GM19372 (cell line): ENCODE results near the gene SMCO2.

Experiments used
- ATAC-seq: cut with Tn5 transposase; IDR thresholded peaks from one replicate; pipeline ENCODE4 v1.9.1; 2021; ENCODE audit warnings: mild to moderate bottlenecking, low read depth, moderate library complexity; ENCODE audit not compliant: unreplicated experiment

SMCO2 gene

GRCh38 chr12:27497446-27497845 is 50.9 kb downstream of the SMCO2 start:
- ATAC-seq: no peak

GRCh38 chr12:27498149-27498548 is 51.6 kb downstream of the SMCO2 start:
- ATAC-seq: no peak

GRCh38 chr12:27498761-27499160 is 52.2 kb downstream of the SMCO2 start:
- no peak for ATAC-seq

- ATAC-seq: no peak
These were observed 52.8 kb downstream of the SMCO2 start for GRCh38 chr12:27499377-27499776.

DNA sequence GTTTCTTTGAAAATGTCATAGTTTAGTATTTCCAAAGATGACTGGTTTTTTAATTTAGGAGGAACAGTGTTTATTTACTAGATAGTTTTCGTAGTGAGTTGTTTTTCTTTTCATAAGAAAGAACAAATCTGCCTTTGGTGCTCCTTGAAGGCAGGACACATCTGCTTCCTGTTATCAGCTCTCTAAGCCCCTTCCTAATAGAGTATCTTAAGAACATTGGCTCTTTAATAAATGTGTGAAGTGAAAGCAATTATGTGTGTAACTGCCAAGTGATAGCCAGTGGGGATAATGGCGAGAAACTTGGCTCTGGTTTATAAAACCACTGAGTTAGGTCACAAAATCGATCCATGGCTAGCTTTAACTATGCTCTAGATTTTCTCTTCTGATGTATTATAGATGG is 54.0 kb downstream of the SMCO2 start:
- ATAC-seq: no peak

DNA sequence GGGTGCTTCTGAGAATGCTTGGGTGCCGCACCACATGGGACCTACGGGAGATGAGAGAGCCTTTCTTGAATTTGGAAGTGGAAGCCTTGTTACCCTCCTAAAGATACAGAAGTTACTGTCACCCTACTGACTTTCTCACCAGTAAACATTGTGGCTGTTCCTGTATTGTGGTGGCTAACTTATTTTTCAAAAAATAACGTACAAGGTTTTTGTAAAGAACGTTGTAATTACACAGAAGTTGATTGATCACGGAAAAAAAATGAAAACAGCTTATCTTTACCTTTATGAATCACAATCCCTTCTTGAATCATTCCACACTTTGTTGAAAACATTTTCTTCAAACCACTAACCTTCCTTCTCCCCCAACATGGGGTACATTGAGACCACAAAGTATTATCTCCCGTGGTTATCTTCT is 55.5 kb downstream of the SMCO2 start:
- no peak for ATAC-seq

- no peak for ATAC-seq
These were observed 58.0 kb downstream of the SMCO2 start for GRCh38 chr12:27504507-27504906.

GRCh38 chr12:27505109-27505508 is 58.6 kb downstream of the SMCO2 start:
- no peak for ATAC-seq

- ATAC-seq: no peak
These were observed 59.2 kb downstream of the SMCO2 start for GRCh38 chr12:27505761-27506160.

GRCh38 chr12:27506645-27507189 is 60.2 kb downstream of the SMCO2 start:
- no peak for ATAC-seq

GRCh38 chr12:27508736-27509431 is 62.3 kb downstream of the SMCO2 start:
- no peak for ATAC-seq

GRCh38 chr12:27511031-27511722 is 64.6 kb downstream of the SMCO2 start:
- ATAC-seq: no peak

- ATAC-seq: no peak
These were observed 65.1 kb downstream of the SMCO2 start for GRCh38 chr12:27511723-27512045.

GRCh38 chr12:27513155-27513824 is 66.8 kb downstream of the SMCO2 start:
- ATAC-seq: no peak

DNA sequence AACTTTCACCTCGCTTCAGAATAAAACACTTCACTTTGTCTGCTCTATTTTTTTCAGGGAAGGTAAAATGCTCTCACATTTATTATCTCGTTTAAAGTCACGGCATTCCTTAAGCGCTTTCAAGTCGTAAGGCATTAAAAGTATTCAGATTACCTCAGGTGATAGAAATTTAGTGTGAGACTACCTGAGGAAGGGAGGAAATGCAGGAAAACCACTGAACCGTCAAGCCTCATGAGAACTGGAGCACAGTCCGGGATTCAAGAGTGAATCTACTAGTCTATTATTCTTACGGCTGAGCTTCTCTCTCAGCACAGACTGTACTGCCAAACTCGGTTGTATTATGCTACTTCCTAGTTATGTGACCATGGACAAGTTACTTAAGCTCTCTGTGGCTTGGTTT is 69.1 kb downstream of the SMCO2 start:
- ATAC-seq: no peak

DNA sequence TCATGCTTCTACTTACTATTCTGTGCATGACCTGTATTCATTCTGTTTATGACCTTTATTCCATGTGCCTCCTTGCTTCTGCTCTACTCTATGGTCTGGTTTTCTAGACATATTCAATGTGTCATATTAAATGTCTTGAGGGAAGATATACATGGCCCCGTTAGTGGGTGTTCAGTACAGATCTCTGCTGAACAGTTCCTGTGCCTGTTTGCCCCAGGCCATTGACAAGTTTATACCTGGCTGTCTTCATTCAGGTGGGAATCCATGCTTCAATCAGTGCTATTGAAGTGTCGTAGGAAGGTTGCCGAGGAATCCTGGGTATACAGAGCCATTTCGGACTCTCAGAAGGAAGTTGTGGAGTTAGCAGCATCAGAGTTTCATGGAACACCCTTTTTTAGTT is 70.1 kb downstream of the SMCO2 start:
- no peak for ATAC-seq

DNA sequence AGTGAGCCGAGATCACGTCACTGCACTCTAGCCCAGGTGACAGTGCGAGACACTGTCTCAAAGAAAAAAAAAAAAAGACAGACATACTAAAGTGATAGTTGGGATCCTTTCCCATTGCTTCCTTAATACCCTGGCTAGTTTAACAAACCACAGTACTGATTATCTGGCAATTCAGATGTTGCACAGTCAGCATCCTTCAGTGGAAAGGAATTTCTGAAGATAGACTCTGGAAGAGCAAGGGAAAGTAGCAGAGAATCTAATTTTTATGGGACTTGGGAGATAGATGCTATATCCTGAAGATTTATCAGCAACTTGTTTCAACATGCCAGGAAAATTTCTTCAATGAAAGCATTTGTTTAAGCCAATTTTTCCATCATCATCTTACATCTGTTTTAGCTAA is 71.0 kb downstream of the SMCO2 start:
- ATAC-seq: no peak

DNA sequence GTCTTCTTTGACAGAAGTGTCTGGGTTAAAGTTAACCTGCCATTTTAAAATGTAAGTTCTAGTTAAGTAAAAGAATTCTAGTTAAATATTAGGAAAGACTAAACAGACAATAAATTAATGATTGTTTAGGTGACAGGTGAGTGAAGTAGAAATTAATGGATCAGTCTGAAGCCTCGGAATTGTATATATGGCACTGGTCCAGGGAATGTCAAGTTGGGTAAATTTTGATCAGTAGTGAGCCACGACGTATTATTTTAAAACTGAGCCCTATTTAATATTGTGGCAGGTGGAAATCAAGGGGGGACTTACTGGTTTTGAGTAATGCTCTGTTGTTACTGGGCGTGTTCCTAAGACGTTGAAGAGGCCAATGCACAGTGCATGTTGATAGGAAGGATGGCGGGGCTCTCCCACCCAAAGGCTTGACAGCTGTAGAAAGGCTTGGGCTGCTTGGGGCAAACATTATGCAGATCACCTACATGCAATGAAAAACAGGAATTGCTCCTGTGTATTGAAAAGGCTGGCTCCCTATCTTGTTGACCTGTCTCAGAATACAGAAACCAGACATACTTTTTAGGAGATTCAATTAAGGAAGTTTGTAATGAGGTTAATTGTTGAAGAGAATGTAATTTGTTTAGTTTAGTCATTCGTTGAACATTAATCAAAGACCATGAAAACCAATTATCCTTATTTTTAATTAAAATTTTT is 71.6 kb downstream of the SMCO2 start:
- ATAC-seq: no peak

GRCh38 chr12:27521066-27521465 is 74.5 kb downstream of the SMCO2 start:
- no peak for ATAC-seq

GRCh38 chr12:27521981-27522380 is 75.4 kb downstream of the SMCO2 start:
- no peak for ATAC-seq

- ATAC-seq: peak; percentile 18
These were observed 76.7 kb downstream of the SMCO2 start for GRCh38 chr12:27523305-27523641.
